H1 (cell line): Measurements from ENCODE around the gene SH3BGRL. TPM values are rescaled to one million over a fixed set of nuclear protein-coding genes. Genes with fewer than 3 reads are reported as not detected.
"Not testable (repeated sequence)": the region's sequence is repeated elsewhere in the genome, so short reads cannot be mapped to it uniquely, and the experiment has no call there.

Experiments used
- CTCF ChIA-PET: fragments of 300-600 bp; sonication (Branson Sonifier 250); formaldehyde crosslinking; loops from one replicate; lab custom pipeline; 2021; ENCODE audit not compliant: partially characterized antibody; lab: Charles Lee
- POLR2A ChIA-PET: fragments of 300-600 bp; sonication (Branson Sonifier 250); formaldehyde crosslinking; loops from one replicate; lab custom pipeline; 2021; ENCODE audit warnings: inconsistent platforms; ENCODE audit not compliant: partially characterized antibody; lab: Charles Lee
- DNase-seq, 2 experiments: peaks; one replicate each; pipeline versions ENCODE4 v3.0.0 to v3.0.0-alpha.2; 2010 to 2022; ENCODE audit warnings: low spot score in 2 of 2, low read depth in 1 of 2, mixed read lengths in 1 of 2
- FAIRE-seq: peaks from 2 replicates; lab custom pipeline; 2011; peaks lifted over from hg19 to GRCh38; lab: Jason Lieb, UNC
- H2AFZ ChIP-seq: 2 replicates; pipeline ENCODE4 v1.8.1; 2012; ENCODE audit warnings: low read length, inconsistent platforms
- H2AK5ac ChIP-seq: 2 replicates; pipeline ENCODE4 v1.6.1; 2013; ENCODE audit warnings: low read depth, low read length
- H2BK120ac ChIP-seq: replicated peaks from 2 replicates; pipeline ENCODE3; 2013; ENCODE audit warnings: low read depth, low read length, inconsistent platforms
- H2BK12ac ChIP-seq: 2 replicates; pipeline ENCODE4 v1.6.1; 2013; ENCODE audit warnings: low read depth, low read length
- H2BK15ac ChIP-seq: 2 replicates; pipeline ENCODE4 v1.6.1; 2013; ENCODE audit warnings: low read length
- H2BK20ac ChIP-seq: 2 replicates; pipeline ENCODE4 v1.6.1; 2013; ENCODE audit warnings: low read length
- H2BK5ac ChIP-seq: 2 replicates; pipeline ENCODE4 v1.6.1; 2013; ENCODE audit warnings: low read depth, low read length
- H3K14ac ChIP-seq: 2 replicates; pipeline ENCODE4 v1.6.1; 2013; ENCODE audit warnings: inconsistent platforms; ENCODE audit not compliant: insufficient read length
- H3K18ac ChIP-seq: 2 replicates; pipeline ENCODE4 v1.6.1; 2013; ENCODE audit warnings: low read length; ENCODE audit errors: extremely low read depth
- H3K23ac ChIP-seq: 2 replicates; pipeline ENCODE4 v1.6.1; 2013; ENCODE audit warnings: inconsistent platforms; ENCODE audit not compliant: insufficient read length
- H3K23me2 ChIP-seq: 2 replicates; pipeline ENCODE4 v1.6.1; 2013; ENCODE audit warnings: low read depth, low read length
- H3K27ac ChIP-seq: 2 replicates; pipeline ENCODE4 v1.6.1; 2011; ENCODE audit warnings: low read depth, low read length, inconsistent platforms
- H3K27me3 ChIP-seq, 4 experiments: replicated peaks in 1 of 4; 1 replicate in 1 of 4; 2 replicates in 3 of 4; pipeline versions ENCODE4 v1.6.1 to v1.8.1; 2011 to 2013; ENCODE audit warnings: low read length in 3 of 4, mild to moderate bottlenecking in 3 of 4, inconsistent platforms in 2 of 4, mixed read lengths in 2 of 4, moderate library complexity in 1 of 4; ENCODE audit not compliant: control insufficient read depth in 3 of 4, insufficient read depth in 3 of 4; ENCODE audit errors: extremely low read depth in 1 of 4
- H3K36me3 ChIP-seq, 4 experiments: 2 replicates each; pipeline versions ENCODE4 v1.6.1 to v1.8.1; 2011 to 2013; ENCODE audit warnings: mild to moderate bottlenecking in 4 of 4, low read length in 3 of 4, moderate library complexity in 2 of 4, control low read depth in 1 of 4, inconsistent platforms in 1 of 4; ENCODE audit not compliant: insufficient read depth in 4 of 4, control insufficient read depth in 2 of 4
- H3K4ac ChIP-seq: replicated peaks from 2 replicates; pipeline ENCODE3; 2013; ENCODE audit warnings: low read length, low read depth, mixed read lengths, inconsistent platforms; ENCODE audit not compliant: insufficient read length
- H3K4me1 ChIP-seq, 4 experiments: replicated peaks in 1 of 4; 1 replicate in 1 of 4; 2 replicates in 3 of 4; pipeline versions ENCODE4 v1.6.1 to v1.8.1; 2011 to 2013; ENCODE audit warnings: low read length in 3 of 4, inconsistent platforms in 2 of 4, mixed read lengths in 1 of 4; ENCODE audit not compliant: insufficient read depth in 4 of 4, control insufficient read depth in 3 of 4
- H3K4me2 ChIP-seq, 2 experiments: 2 replicates each; pipeline versions ENCODE4 v1.6.1 to v1.8.1; 2011 to 2013; ENCODE audit warnings: low read depth in 2 of 2, low read length in 2 of 2, control low read depth in 1 of 2, inconsistent platforms in 1 of 2, mild to moderate bottlenecking in 1 of 2; ENCODE audit not compliant: insufficient read depth in 1 of 2
- H3K4me3 ChIP-seq, 4 experiments: fragments of 200-600, 300-600 bp in 1 of 4; sonication (generic), shearing (Covaris generic), sonication (Bioruptor Twin) in 1 of 4; 2 replicates each; pipeline versions ENCODE4 v1.5.1 to v1.8.1; 2011 to 2016; ENCODE audit warnings: low read length in 4 of 4, low read depth in 3 of 4, control low read depth in 2 of 4, inconsistent platforms in 2 of 4, mild to moderate bottlenecking in 2 of 4, mixed read lengths in 1 of 4, moderate library complexity in 1 of 4; ENCODE audit not compliant: insufficient read depth in 2 of 4; ENCODE audit errors: extremely low read depth in 1 of 4
- H3K56ac ChIP-seq: replicated peaks from 2 replicates; pipeline ENCODE3; 2013; ENCODE audit warnings: low read depth, mild to moderate bottlenecking, mixed read lengths, low read length, inconsistent platforms; ENCODE audit not compliant: insufficient read length
- H3K79me1 ChIP-seq: 2 replicates; pipeline ENCODE4 v1.6.1; 2013; ENCODE audit warnings: low read depth, low read length, control low read depth
- H3K79me2 ChIP-seq, 2 experiments: 2 replicates each; pipeline versions ENCODE4 v1.6.1 to v1.8.1; 2012 to 2013; ENCODE audit warnings: low read length in 2 of 2, mild to moderate bottlenecking in 2 of 2, inconsistent platforms in 1 of 2; ENCODE audit not compliant: insufficient read depth in 2 of 2, control insufficient read depth in 1 of 2
- H3K9ac ChIP-seq, 4 experiments: replicated peaks in 1 of 4; 1 replicate in 1 of 4; 2 replicates in 3 of 4; pipeline versions ENCODE4 v1.6.1 to v1.8.1; 2011 to 2013; ENCODE audit warnings: low read depth in 3 of 4, low read length in 3 of 4, control low read depth in 2 of 4, mild to moderate bottlenecking in 2 of 4, moderate library complexity in 2 of 4, inconsistent platforms in 1 of 4; ENCODE audit errors: extremely low read depth in 1 of 4
- H3K9me3 ChIP-seq, 2 experiments: 2 replicates each; pipeline versions ENCODE4 v1.6.1 to v1.8.1; 2012 to 2013; ENCODE audit warnings: mild to moderate bottlenecking in 2 of 2, moderate library complexity in 2 of 2, control low read depth in 1 of 2, inconsistent platforms in 1 of 2, low read depth in 1 of 2, low read length in 1 of 2, mixed read lengths in 1 of 2; ENCODE audit not compliant: insufficient read depth in 2 of 2
- H4K20me1 ChIP-seq, 2 experiments: replicated peaks in 1 of 2; 2 replicates each; pipeline versions ENCODE3 to v1.8.1; 2011 to 2013; ENCODE audit warnings: inconsistent platforms in 2 of 2, low read length in 2 of 2, mild to moderate bottlenecking in 1 of 2; ENCODE audit not compliant: insufficient read depth in 2 of 2, control insufficient read depth in 1 of 2
- H4K5ac ChIP-seq: 2 replicates; pipeline ENCODE4 v1.6.1; 2013; ENCODE audit warnings: low read length, low read depth, mixed read lengths, inconsistent platforms; ENCODE audit not compliant: insufficient read length
- H4K8ac ChIP-seq: 2 replicates; pipeline ENCODE4 v1.8.0; 2013; ENCODE audit warnings: mild to moderate bottlenecking, moderate library complexity, low read length, inconsistent platforms; ENCODE audit not compliant: insufficient read depth; ENCODE audit errors: extremely low read depth
- H4K91ac ChIP-seq: replicated peaks from 2 replicates; pipeline ENCODE3; 2013; ENCODE audit warnings: low read length, mixed read lengths, inconsistent platforms; ENCODE audit not compliant: insufficient read length
- WGBS, 2 experiments: shearing (Covaris generic) in 1 of 2; methylation state at CpG; one replicate each; pipeline versions ENCODE4 v1.1.6 to v1.1.7; 2013 to 2015; ENCODE audit warnings: low lambda C conversion rate in 2 of 2, mixed read lengths in 2 of 2, inconsistent platforms in 1 of 2, low coverage in 1 of 2, missing lambda C conversion rate in 1 of 2; ENCODE audit not compliant: insufficient replicate concordance in 2 of 2, insufficient coverage in 1 of 2, insufficient read length in 1 of 2; ENCODE audit errors: extremely low coverage in 1 of 2, missing lambda C conversion rate in 1 of 2; 5-methylcytosine and 5-hydroxymethylcytosine counted together
- polyA plus RNA-seq, 7 experiments: library from polyadenylated mRNA; depleted of rRNA in 3 of 7; stranded (reverse) in 5 of 7; unstranded in 2 of 7; fragments of >200 nt in 5 of 7; fragments of 200-250 nt in 2 of 7; gene quantifications; 1 replicate in 5 of 7; 2 replicates in 1 of 7; 4 replicates in 1 of 7; pipeline versions ENCODE4 v1.2.1 to v1.2.3, GENCODE V29; 2011 to 2013; ENCODE audit warnings: missing spikeins in 2 of 7, mixed read lengths in 2 of 7
- total RNA-seq: library from RNA; stranded (reverse); fragmentation: NEBNext Ultra II Directional; extraction: Animal tissue kit (Norgen Biotek cat#: 25700); gene quantifications from 2 replicates; pipeline ENCODE4 v1.2.1, GENCODE V29; 2021

SH3BGRL gene
- total and polyA plus RNA-seq, 2 of the 8 experiments (the other 6 are each of a cell fraction or from before 2014, with no cell fraction given) = 36.3 to 49.6 TPM

DNA sequence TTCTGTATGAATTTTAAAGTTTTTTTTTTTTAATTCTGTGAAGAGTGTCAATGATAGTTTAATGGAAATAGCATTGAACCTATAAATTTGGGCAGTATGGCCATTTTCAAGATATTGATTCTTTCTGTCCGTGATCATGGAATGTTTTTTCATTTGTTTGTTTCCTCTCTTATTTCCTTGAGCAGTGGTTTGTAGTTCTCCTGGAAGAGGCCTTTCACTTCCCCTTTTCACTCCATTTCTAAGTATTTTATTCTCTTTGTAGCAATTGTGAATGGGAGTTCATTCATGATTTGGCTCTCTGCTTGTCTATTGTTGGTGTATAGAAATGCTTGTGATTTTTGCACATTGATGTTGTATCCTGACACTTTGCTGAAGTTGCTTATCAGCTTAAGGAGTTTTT lies 129.8 kb downstream of the SH3BGRL start:
- H2BK12ac ChIP-seq, H3K79me1 ChIP-seq, H4K20me1 ChIP-seq, DNase-seq, H2BK5ac ChIP-seq, H3K4me2 ChIP-seq, H4K8ac ChIP-seq, H3K79me2 ChIP-seq, H3K18ac ChIP-seq, POLR2A ChIA-PET, FAIRE-seq, CTCF ChIA-PET, H2BK15ac ChIP-seq, H3K36me3 ChIP-seq, H3K4me1 ChIP-seq, H3K56ac ChIP-seq, H2BK120ac ChIP-seq, H2AFZ ChIP-seq, H2BK20ac ChIP-seq, H3K4ac ChIP-seq, H3K27ac ChIP-seq, H3K23ac ChIP-seq, H3K14ac ChIP-seq, H3K4me3 ChIP-seq, H3K9ac ChIP-seq, H3K27me3 ChIP-seq, H4K5ac ChIP-seq, H3K9me3 ChIP-seq, H4K91ac ChIP-seq, H3K23me2 ChIP-seq, H2AK5ac ChIP-seq: not testable (repeated sequence)
- WGBS, 2 experiments = 92% methylated on average over 1 of the region's 1 CpG; no CpG with 5 or more reads in 1 of the 2 experiments
